Fibroblast of villous mesenchyme (primary cell): ENCODE data around the gene SERF2. TPM values are rescaled to one million over a fixed set of nuclear protein-coding genes. Genes with fewer than 3 reads are reported as not detected.
A peak's percentile ranks its signal among the peaks of the same experiment; 100 is the strongest.

ENCODE experiments used
- DNase-seq: peaks from one replicate; pipeline ENCODE4 v3.0.0-alpha.2; 2010; ENCODE audit warnings: low read depth
- H3K4me3 ChIP-seq: 2 replicates; pipeline ENCODE4 v1.5.1; 2011; ENCODE audit warnings: low read depth, mild to moderate bottlenecking, low read length
- total RNA-seq: library from RNA; depleted of rRNA; stranded (reverse); fragments of >200 nt; gene quantifications from 2 replicates; pipeline ENCODE4 v1.2.3, GENCODE V29; 2012
- TF ChIP-seq, protein P1 (sequence below): IDR thresholded peaks from 2 replicates; pipeline ENCODE4 v1.5.1; 2012; ENCODE audit warnings: low read depth, mild to moderate bottlenecking, low read length; ENCODE audit not compliant: insufficient read depth

SERF2 gene
- total RNA-seq, 1 donor = 255 TPM

DNA sequence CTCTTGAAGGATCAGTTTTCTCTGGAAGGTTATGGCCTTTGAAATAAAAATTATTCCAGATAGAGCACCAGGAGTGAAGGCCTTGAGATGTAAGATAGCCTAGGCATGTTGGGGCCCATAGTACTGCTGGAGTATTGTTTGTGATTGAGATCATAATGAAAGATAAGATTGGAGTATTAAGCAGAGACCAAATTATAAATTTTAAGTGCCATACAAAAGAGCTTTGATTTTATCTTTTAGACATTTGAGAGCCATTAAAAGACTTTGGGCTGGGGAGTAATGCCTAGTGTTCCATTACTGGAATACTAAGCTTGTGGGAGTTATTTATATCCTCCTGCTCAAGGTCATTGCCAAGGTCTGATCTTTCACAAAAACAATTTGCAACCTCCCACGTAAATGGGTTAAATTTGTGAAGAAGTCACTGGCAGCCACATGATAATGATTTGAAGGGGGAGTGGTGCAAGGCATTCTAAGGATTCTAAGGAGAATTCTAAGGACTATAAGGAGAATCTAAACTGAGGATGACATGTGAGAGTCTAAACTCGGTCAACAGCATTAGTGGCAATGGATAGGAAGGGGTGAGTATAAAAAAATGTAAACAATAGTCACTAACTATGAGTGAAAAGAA, 28.2 kb upstream of the SERF2 start:
- TF ChIP-seq, protein P1, sequence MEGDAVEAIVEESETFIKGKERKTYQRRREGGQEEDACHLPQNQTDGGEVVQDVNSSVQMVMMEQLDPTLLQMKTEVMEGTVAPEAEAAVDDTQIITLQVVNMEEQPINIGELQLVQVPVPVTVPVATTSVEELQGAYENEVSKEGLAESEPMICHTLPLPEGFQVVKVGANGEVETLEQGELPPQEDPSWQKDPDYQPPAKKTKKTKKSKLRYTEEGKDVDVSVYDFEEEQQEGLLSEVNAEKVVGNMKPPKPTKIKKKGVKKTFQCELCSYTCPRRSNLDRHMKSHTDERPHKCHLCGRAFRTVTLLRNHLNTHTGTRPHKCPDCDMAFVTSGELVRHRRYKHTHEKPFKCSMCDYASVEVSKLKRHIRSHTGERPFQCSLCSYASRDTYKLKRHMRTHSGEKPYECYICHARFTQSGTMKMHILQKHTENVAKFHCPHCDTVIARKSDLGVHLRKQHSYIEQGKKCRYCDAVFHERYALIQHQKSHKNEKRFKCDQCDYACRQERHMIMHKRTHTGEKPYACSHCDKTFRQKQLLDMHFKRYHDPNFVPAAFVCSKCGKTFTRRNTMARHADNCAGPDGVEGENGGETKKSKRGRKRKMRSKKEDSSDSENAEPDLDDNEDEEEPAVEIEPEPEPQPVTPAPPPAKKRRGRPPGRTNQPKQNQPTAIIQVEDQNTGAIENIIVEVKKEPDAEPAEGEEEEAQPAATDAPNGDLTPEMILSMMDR = no peak
- H3K4me3 ChIP-seq = no peak overlapping the region
- DNase-seq = peak; percentile 46

DNA sequence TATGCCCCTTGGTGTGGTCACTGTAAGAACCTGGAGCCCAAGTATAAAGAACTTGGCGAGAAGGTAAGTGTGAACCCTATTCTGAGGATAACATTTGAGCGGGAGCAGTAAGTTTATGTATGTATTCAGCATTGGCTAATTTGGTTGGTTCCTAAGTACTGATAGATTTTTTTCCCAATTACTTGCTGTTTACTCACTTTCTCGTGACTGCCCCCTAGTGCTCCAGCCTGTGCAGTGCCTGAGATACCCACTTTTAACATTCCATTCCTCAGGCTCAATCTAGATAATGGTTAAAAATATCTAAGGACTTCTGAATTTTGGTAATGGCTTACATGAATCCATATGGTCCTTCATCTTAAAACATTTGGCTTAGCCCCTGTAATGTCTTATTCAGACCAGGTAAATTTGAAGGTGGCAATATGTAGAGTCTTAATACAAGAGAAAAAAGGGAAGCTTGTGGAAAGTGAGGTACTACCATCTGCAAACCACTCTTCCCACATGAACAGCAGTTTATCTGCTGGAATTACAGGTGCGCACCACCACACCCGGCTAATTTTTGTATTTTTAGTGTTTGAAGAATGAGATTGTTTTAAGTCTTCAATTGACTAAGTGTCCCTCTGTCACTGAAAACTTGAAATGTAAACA, 22.4 kb upstream of the SERF2 start:
- peak; percentile 66 for DNase-seq
- TF ChIP-seq, protein P1 = peak; percentile 89
- no peak overlapping the region for H3K4me3 ChIP-seq

- DNase-seq = peak; percentile 86
- TF ChIP-seq, protein P1 = no peak
- no peak overlapping the region for H3K4me3 ChIP-seq
Measured at GRCh38 chr15:43771816-43772215, 20.3 kb upstream of the SERF2 start.

GRCh38 chr15:43772624-43773023, 19.5 kb upstream of the SERF2 start:
- TF ChIP-seq, protein P1 = no peak
- DNase-seq = no peak
- no peak overlapping the region for H3K4me3 ChIP-seq

DNA sequence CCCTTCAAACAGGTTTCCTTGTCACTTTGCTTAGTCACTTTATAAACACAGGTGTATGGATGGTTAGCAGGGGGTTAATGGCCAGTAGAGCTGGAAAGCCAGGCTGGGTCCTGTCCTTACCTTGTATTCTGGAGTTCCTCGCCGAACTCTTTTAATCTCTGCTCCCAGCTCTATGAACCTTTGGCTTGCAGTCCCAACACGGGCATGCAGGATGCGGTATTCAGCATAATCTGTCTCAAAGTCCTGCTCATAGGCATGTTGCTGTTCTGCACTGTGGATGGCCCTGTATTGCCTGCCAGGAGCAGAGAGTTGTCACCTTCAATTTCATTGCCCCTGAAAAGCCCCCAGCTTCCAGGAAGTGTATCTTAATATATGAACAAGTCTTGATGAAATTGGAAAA, 18.1 kb upstream of the SERF2 start:
- DNase-seq = no peak
- TF ChIP-seq, protein P1 = no peak
- no peak overlapping the region for H3K4me3 ChIP-seq

GRCh38 chr15:43775411-43775965, 16.6 kb upstream of the SERF2 start:
- TF ChIP-seq, protein P1 = peak; percentile 34
- peak overlapping the region; percentile 74 for H3K4me3 ChIP-seq
- DNase-seq = peak; percentile 33
